ENCODE measurements around the gene USP17L5. TPM values are rescaled to one million over a fixed set of nuclear protein-coding genes. Genes with fewer than 3 reads are reported as not detected.

The USP17L5 gene, protein sequence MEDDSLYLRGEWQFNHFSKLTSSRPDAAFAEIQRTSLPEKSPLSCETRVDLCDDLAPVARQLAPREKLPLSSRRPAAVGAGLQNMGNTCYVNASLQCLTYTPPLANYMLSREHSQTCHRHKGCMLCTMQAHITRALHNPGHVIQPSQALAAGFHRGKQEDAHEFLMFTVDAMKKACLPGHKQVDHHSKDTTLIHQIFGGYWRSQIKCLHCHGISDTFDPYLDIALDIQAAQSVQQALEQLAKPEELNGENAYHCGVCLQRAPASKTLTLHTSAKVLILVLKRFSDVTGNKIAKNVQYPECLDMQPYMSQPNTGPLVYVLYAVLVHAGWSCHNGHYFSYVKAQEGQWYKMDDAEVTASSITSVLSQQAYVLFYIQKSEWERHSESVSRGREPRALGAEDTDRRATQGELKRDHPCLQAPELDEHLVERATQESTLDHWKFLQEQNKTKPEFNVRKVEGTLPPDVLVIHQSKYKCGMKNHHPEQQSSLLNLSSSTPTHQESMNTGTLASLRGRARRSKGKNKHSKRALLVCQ
- not detected in 2 replicates for total RNA-seq

DNA sequence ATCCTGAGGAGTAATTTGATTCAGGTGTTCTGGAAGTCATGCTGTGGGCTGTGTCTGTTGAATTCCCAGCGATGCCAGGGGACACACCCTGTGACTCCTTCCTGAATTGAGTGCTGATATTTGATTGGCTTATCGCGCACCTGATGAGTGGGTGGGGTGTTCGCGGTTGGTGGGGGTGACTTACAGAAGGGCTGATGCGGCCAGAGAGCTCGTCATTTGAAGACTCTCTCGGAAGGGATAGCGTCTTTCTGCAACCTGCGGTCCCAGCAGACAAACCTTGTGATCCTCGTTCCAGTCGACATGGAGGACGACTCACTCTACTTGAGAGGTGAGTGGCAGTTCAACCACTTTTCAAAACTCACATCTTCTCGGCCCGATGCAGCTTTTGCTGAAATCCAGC is at the start of gene USP17L5:
Gene USP17L5, plus strand, starts transcription at position 301 of the 400 bp plus-strand sequence. Its CDS starts 0 bp downstream, at position 301.

DNA sequence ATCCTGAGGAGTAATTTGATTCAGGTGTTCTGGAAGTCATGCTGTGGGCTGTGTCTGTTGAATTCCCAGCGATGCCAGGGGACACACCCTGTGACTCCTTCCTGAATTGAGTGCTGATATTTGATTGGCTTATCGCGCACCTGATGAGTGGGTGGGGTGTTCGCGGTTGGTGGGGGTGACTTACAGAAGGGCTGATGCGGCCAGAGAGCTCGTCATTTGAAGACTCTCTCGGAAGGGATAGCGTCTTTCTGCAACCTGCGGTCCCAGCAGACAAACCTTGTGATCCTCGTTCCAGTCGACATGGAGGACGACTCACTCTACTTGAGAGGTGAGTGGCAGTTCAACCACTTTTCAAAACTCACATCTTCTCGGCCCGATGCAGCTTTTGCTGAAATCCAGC is 14.3 kb upstream of the USP17L5 start, which contains the start of gene USP17L24:
Gene USP17L24, plus strand, starts transcription at position 301 of the 400 bp plus-strand sequence. Its CDS starts 0 bp downstream, at position 301.

DNA sequence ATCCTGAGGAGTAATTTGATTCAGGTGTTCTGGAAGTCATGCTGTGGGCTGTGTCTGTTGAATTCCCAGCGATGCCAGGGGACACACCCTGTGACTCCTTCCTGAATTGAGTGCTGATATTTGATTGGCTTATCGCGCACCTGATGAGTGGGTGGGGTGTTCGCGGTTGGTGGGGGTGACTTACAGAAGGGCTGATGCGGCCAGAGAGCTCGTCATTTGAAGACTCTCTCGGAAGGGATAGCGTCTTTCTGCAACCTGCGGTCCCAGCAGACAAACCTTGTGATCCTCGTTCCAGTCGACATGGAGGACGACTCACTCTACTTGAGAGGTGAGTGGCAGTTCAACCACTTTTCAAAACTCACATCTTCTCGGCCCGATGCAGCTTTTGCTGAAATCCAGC is 9.6 kb upstream of the USP17L5 start, which contains the start of gene USP17L25:
Gene USP17L25, plus strand, starts transcription at position 301 of the 400 bp plus-strand sequence. Its CDS starts 0 bp downstream, at position 301.

DNA sequence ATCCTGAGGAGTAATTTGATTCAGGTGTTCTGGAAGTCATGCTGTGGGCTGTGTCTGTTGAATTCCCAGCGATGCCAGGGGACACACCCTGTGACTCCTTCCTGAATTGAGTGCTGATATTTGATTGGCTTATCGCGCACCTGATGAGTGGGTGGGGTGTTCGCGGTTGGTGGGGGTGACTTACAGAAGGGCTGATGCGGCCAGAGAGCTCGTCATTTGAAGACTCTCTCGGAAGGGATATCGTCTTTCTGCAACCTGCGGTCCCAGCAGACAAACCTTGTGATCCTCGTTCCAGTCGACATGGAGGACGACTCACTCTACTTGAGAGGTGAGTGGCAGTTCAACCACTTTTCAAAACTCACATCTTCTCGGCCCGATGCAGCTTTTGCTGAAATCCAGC is 4.8 kb upstream of the USP17L5 start, which contains the start of gene USP17L26:
Gene USP17L26, plus strand, starts transcription at position 301 of the 400 bp plus-strand sequence. Its CDS starts 0 bp downstream, at position 301.

DNA sequence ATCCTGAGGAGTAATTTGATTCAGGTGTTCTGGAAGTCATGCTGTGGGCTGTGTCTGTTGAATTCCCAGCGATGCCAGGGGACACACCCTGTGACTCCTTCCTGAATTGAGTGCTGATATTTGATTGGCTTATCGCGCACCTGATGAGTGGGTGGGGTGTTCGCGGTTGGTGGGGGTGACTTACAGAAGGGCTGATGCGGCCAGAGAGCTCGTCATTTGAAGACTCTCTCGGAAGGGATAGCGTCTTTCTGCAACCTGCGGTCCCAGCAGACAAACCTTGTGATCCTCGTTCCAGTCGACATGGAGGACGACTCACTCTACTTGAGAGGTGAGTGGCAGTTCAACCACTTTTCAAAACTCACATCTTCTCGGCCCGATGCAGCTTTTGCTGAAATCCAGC is 4.6 kb downstream of the USP17L5 start, which contains the start of gene USP17L27:
Gene USP17L27, plus strand, starts transcription at position 301 of the 400 bp plus-strand sequence. Its CDS starts 0 bp downstream, at position 301.

DNA sequence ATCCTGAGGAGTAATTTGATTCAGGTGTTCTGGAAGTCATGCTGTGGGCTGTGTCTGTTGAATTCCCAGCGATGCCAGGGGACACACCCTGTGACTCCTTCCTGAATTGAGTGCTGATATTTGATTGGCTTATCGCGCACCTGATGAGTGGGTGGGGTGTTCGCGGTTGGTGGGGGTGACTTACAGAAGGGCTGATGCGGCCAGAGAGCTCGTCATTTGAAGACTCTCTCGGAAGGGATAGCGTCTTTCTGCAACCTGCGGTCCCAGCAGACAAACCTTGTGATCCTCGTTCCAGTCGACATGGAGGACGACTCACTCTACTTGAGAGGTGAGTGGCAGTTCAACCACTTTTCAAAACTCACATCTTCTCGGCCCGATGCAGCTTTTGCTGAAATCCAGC is 9.4 kb downstream of the USP17L5 start, which contains the start of gene USP17L28:
Gene USP17L28, plus strand, starts transcription at position 301 of the 400 bp plus-strand sequence. Its CDS starts 0 bp downstream, at position 301.

DNA sequence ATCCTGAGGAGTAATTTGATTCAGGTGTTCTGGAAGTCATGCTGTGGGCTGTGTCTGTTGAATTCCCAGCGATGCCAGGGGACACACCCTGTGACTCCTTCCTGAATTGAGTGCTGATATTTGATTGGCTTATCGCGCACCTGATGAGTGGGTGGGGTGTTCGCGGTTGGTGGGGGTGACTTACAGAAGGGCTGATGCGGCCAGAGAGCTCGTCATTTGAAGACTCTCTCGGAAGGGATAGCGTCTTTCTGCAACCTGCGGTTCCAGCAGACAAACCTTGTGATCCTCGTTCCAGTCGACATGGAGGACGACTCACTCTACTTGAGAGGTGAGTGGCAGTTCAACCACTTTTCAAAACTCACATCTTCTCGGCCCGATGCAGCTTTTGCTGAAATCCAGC is 14.1 kb downstream of the USP17L5 start, which contains the start of gene USP17L29:
Gene USP17L29, plus strand, starts transcription at position 301 of the 400 bp plus-strand sequence. Its CDS starts 0 bp downstream, at position 301.

DNA sequence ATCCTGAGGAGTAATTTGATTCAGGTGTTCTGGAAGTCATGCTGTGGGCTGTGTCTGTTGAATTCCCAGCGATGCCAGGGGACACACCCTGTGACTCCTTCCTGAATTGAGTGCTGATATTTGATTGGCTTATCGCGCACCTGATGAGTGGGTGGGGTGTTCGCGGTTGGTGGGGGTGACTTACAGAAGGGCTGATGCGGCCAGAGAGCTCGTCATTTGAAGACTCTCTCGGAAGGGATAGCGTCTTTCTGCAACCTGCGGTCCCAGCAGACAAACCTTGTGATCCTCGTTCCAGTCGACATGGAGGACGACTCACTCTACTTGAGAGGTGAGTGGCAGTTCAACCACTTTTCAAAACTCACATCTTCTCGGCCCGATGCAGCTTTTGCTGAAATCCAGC is 23.6 kb downstream of the USP17L5 start, which contains the start of gene USP17L30:
Gene USP17L30, plus strand, starts transcription at position 301 of the 400 bp plus-strand sequence. Its CDS starts 0 bp downstream, at position 301.

Other genes with a start within 250 kb of the USP17L5 start
- gene FAM90A26, start 169.0 kb upstream of the USP17L5 start, total RNA-seq, result not detected in 2 replicates
- not detected in 2 replicates for gene USP17L10, start 128.7 kb upstream of the USP17L5 start, total RNA-seq
- gene USP17L11, start 124.0 kb upstream of the USP17L5 start, total RNA-seq, result not detected in 2 replicates
- not detected in 2 replicates for gene USP17L12, start 119.3 kb upstream of the USP17L5 start, total RNA-seq
- gene USP17L13, start 114.5 kb upstream of the USP17L5 start, total RNA-seq, result not detected in 2 replicates
- not detected in 2 replicates for gene USP17L15, start 105.0 kb upstream of the USP17L5 start, total RNA-seq
- not detected in 2 replicates for gene USP17L17, start 95.5 kb upstream of the USP17L5 start, total RNA-seq
- gene USP17L18, start 90.8 kb upstream of the USP17L5 start, total RNA-seq, result not detected in 2 replicates
- not detected in 2 replicates for gene USP17L19, start 86.0 kb upstream of the USP17L5 start, total RNA-seq
- gene USP17L20, start 81.3 kb upstream of the USP17L5 start, total RNA-seq, result not detected in 2 replicates
- not detected in 2 replicates for gene USP17L21, start 76.5 kb upstream of the USP17L5 start, total RNA-seq
- not detected in 2 replicates for gene USP17L22, start 71.8 kb upstream of the USP17L5 start, total RNA-seq
- not detected in 2 replicates for gene USP17L24, start 14.2 kb upstream of the USP17L5 start, total RNA-seq
- gene USP17L25, start 9.5 kb upstream of the USP17L5 start, total RNA-seq, result not detected in 2 replicates
- gene USP17L26, start 4.7 kb upstream of the USP17L5 start, total RNA-seq, result not detected in 2 replicates
- gene USP17L27, start 4.7 kb downstream of the USP17L5 start, total RNA-seq, result not detected in 2 replicates
- gene USP17L28, start 9.5 kb downstream of the USP17L5 start, total RNA-seq, result not detected in 2 replicates
- gene USP17L29, start 14.2 kb downstream of the USP17L5 start, total RNA-seq, result not detected in 2 replicates
- not detected in 2 replicates for gene USP17L30, start 23.7 kb downstream of the USP17L5 start, total RNA-seq
- gene DEFB131A, start 105.0 kb downstream of the USP17L5 start, total RNA-seq, result not detected in 2 replicates